Skeletal muscle tissue (tissue), 4 donors: ENCODE results near the gene CACNG4. TPM values are rescaled to one million over a fixed set of nuclear protein-coding genes. Genes with fewer than 3 reads are reported as not detected.
A peak's percentile ranks its signal among the peaks of the same experiment; 100 is the strongest.

ENCODE experiments used
- H3K27ac ChIP-seq: one replicate; pipeline ENCODE4 v1.7.0; 2013; ENCODE audit warnings: mild to moderate bottlenecking, low read depth, low read length, inconsistent platforms
- H3K27me3 ChIP-seq, 3 donors: one replicate each; pipeline ENCODE4 v1.7.0; 2013; ENCODE audit warnings: low read length in 3 of 3; ENCODE audit not compliant: control insufficient read depth in 3 of 3, insufficient read depth in 3 of 3
- H3K36me3 ChIP-seq, 3 donors: one replicate each; pipeline ENCODE4 v1.7.0; 2013; ENCODE audit warnings: low read length in 3 of 3; ENCODE audit not compliant: control insufficient read depth in 3 of 3, insufficient read depth in 3 of 3
- H3K4me1 ChIP-seq, 3 donors: one replicate each; pipeline ENCODE4 v1.7.0; 2013; ENCODE audit warnings: low read length in 3 of 3, mild to moderate bottlenecking in 3 of 3; ENCODE audit not compliant: control insufficient read depth in 3 of 3, insufficient read depth in 3 of 3
- H3K4me3 ChIP-seq, 3 donors: one replicate each; pipeline ENCODE4 v1.7.0; 2013; ENCODE audit warnings: low read length in 3 of 3
- H3K9ac ChIP-seq, 3 donors: one replicate each; pipeline ENCODE4 v1.7.0; 2013; ENCODE audit warnings: low read length in 3 of 3, mild to moderate bottlenecking in 3 of 3, moderate library complexity in 2 of 3, low read depth in 1 of 3
- H3K9me3 ChIP-seq, 3 donors: one replicate each; pipeline ENCODE4 v1.7.0; 2013; ENCODE audit warnings: low read length in 3 of 3; ENCODE audit not compliant: control insufficient read depth in 3 of 3
- total RNA-seq: library from RNA; depleted of rRNA; stranded (reverse); fragments of >200 nt; gene quantifications from one replicate; pipeline ENCODE4 v1.2.3, GENCODE V29; 2014
- donor health status: Osteomylitis.

CACNG4 gene
- total RNA-seq, 1 donor from 2014 or later: 1.6 TPM

DNA sequence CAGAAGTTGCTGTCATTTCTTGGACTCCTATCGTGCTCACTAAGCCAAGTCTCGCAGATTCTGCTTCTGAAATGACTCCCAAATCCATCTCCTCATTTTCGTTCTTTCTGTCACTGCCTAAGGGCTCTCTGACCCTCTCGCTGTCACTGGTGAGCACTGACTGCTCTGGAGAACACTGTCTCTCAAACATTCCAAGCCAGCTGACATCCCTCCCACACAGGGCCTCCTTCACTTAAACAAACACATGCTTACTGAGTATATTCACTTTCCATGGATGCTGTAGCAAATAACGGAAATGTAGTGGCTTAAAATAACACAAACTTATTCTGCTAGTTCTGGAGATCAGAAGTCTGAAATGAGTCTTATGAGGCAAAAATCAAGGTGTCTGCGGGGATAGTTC is 98.6 kb downstream of the CACNG4 start:
- Histone ChIP-seq H3K36me3 (peaks cover 0 to 6% (median 4%) of the 10 kb centered on the region in 3 donors), H3K27me3 (no peaks in the 10 kb centered on the region), H3K9ac (peak overlapping the region in 1 of 3 donors; percentile 43), H3K4me1 (peaks cover 2 to 9% (median 7%) of the 10 kb centered on the region in 3 donors), H3K27ac (no peak overlapping the region), H3K4me3 (no peak overlapping the region), H3K9me3 (no peaks in the 10 kb centered on the region)

DNA sequence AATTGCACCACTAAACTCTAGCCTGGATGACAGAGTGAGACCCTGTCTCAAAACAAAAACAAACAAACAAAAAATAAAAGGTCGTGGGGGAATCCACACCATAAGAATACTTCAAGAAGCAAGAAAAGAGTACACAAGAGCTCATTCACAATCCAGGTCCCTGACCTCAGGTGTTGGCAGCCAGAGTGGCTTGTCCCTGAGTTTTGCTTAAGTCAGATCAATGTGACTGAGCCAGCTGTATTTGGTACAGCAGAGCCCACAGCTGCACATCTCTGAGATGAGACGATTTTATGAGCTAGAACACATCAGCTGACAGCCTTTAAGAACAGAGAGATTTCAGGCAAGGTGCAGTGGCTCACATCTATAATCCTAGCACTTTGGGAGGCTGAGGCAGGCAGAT is 102.2 kb downstream of the CACNG4 start:
- Histone ChIP-seq H3K9ac (no peak overlapping the region), H3K27ac (no peak overlapping the region)

DNA sequence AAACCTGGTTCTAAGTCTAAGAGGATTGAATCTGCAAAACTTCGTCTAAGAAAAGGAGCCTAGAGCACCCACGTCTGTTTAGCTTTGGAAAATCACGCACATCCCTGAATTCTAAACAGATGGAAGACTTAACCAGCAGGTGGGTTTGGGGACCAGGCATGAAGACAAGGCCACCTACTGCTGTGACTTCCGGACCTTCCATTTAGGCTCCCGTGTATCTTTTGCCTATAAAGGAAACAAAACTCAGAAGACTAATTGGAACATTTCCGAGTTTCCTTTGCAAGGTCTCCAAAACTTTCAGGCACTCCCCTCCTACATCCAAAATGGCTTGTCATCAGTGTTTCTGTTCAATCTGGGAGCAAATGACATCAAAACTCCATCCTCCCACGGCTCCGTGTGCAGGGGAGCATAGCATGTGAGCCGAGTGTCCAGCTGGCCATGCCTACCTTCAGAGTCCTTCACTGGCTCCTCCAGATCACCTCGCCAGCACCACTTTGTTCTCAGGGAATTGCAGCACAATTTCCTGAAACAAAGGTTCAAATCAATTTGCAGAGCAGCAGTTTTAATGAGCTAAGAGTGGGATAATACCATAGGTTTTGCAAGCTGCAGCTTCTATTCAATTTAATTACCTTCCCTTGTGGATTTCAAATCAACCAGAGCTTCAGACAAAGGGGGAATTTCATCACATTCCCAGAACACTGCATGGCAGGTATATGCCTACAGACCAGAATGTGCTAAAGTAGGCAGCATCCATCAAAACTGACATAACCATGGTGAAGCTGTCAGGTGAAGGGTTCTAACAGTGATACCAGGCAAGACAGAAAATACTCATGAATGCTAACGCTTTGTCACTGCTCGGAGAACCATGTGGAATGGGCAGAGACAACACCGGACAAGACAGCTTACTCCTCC is 103.3 kb downstream of the CACNG4 start:
- Histone ChIP-seq H3K9me3 (no peaks in the 10 kb centered on the region), H3K27me3 (no peaks in the 10 kb centered on the region), H3K4me3 (no peak overlapping the region)

More for the DNA sequence above, 102.2 kb downstream of the CACNG4 start:
- peaks cover 0 to 6% (median 4%) of the 10 kb centered on the region in 3 donors for H3K36me3 ChIP-seq
- H3K4me3 ChIP-seq: no peak overlapping the region
- no peaks in the 10 kb centered on the region for H3K27me3 ChIP-seq
- no peaks in the 10 kb centered on the region for H3K9me3 ChIP-seq
- peaks cover 5 to 9% (median 8%) of the 10 kb centered on the region in 3 donors for H3K4me1 ChIP-seq

DNA sequence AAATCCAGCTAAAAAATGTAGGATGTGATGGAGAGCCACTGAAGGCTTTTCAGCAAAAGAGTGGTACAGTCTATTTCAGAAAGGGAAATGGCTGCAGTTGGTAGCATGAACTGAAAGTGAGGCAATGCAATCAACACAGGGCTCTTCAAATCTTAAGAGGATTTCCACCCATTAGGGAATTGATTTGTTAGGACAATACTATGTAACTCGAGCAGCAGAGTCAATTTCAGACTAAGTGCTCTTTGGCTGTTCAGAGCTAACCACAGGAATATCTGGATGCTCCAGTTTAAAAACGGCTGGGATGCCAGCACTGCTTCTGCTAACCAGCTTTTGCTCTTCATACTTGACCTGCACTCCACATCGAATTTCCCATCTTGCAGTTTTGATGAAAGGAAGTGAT is 104.5 kb downstream of the CACNG4 start:
- Histone ChIP-seq H3K27ac (no peak overlapping the region), H3K36me3 (peaks cover 0 to 5% (median 0%) of the 10 kb centered on the region in 3 donors), H3K9ac (no peak overlapping the region), H3K27me3 (no peaks in the 10 kb centered on the region), H3K4me3 (no peak overlapping the region), H3K4me1 (peaks cover 5 to 8% (median 6%) of the 10 kb centered on the region in 3 donors), H3K9me3 (no peaks in the 10 kb centered on the region)

More for the DNA sequence above, 103.3 kb downstream of the CACNG4 start:
- H3K36me3 ChIP-seq: peaks cover 0 to 11% (median 4%) of the 10 kb centered on the region in 3 donors
- H3K4me1 ChIP-seq: peaks cover 5 to 9% (median 8%) of the 10 kb centered on the region in 3 donors
- no peak overlapping the region for H3K9ac ChIP-seq
- no peak overlapping the region for H3K27ac ChIP-seq

DNA sequence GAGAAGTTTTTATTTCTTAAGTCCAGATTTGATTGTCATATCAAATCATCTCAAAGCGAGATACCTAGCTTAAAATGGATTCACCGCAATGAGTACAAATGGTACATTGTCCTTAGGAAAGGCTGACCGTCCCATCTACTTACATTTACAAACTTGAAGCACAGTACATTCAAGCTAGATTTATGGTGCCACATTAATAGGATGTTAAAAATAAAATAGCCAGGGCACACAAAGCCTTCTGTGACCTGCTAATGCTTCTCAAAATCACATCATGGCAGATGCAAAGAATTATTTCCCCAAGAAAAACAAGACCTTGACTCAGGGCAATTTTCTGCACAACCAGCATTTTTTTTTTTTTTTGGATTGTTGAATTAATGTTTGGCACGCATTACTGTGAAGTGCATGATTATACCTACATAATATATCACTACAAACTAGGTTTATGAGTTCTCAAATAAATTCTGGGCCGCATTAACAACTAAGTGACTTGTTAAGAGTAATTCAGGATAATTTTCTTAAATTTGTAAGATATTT is 105.2 kb downstream of the CACNG4 start:
- H3K4me3 ChIP-seq: no peak overlapping the region
- no peak overlapping the region for H3K9ac ChIP-seq
- no peaks in the 10 kb centered on the region for H3K9me3 ChIP-seq
- H3K27me3 ChIP-seq: no peaks in the 10 kb centered on the region
- peaks cover 5 to 8% (median 6%) of the 10 kb centered on the region in 3 donors for H3K4me1 ChIP-seq
- H3K36me3 ChIP-seq: peaks cover 0 to 5% (median 0%) of the 10 kb centered on the region in 3 donors
- H3K27ac ChIP-seq: no peak overlapping the region

DNA sequence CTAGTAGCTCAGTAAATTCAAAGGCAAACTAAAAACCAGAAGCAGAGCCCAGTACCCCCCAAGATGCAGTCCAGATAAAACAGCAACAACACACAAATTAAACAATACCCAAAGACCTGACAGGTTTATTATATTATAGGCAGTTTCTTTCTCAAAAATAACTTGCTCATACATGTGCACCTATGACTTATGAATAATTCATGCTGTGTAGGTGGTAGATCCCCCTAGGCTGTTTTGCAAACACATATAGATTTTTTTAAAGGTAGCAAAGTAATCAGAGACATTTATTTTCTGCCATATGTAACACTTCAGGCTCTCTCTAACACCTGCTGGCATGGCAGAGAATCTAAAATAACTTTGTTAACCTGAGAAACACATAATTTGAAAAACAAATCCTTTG is 107.1 kb downstream of the CACNG4 start:
- H3K4me3 ChIP-seq: no peak overlapping the region
- H3K9ac ChIP-seq: no peak overlapping the region
- H3K9me3 ChIP-seq: no peaks in the 10 kb centered on the region

DNA sequence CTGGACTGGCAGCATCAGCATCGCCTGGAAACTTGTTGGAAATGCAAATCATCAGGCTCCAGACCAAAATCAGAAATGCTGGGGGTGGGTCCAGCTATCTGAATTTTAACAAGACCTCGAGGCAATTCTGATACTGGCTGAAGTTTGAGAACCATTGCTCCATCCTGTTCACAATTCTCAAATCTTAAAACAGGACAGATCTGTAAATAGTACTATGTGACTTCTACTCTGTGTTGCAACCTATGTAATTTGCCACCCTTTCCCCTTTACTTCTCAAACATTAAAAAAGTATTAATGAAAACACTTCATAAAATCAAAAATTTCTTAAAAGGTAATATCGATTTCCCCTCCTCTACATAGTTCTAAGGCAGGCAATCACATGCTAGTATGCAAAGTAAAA is 108.4 kb downstream of the CACNG4 start:
- no peaks in the 10 kb centered on the region for H3K27me3 ChIP-seq
- H3K27ac ChIP-seq: no peak overlapping the region
- peaks cover 0 to 8% (median 3%) of the 10 kb centered on the region in 3 donors for H3K36me3 ChIP-seq
- H3K9ac ChIP-seq: no peak overlapping the region
- H3K4me3 ChIP-seq: no peak overlapping the region
- H3K9me3 ChIP-seq: no peaks in the 10 kb centered on the region
- peaks cover 5 to 15% (median 6%) of the 10 kb centered on the region in 3 donors for H3K4me1 ChIP-seq

More for the DNA sequence above, 107.1 kb downstream of the CACNG4 start:
- peaks cover 5 to 13% (median 6%) of the 10 kb centered on the region in 3 donors for H3K4me1 ChIP-seq
- peaks cover 0 to 8% (median 0%) of the 10 kb centered on the region in 3 donors for H3K36me3 ChIP-seq
- H3K27me3 ChIP-seq: no peaks in the 10 kb centered on the region
- no peak overlapping the region for H3K27ac ChIP-seq

DNA sequence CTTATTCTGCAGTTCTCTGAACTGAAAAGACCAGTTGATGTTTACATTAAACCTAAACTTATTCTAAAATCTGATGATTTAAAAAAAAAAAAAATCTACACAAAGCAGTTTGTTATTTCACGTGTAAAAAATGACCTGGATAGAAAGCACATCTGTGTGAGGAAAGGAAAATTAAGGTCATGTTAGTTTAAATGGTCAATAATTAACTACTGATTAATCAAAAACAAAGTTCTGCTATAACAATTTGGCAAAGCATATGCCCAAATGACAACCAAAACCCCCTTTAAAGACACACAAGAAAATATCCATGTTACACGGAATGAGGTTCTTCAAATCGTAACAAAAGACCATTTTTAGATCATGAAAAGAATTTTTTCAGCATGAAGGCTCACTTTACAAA is 110.3 kb downstream of the CACNG4 start:
- H3K9ac ChIP-seq: no peak overlapping the region
- no peak overlapping the region for H3K4me3 ChIP-seq
- peaks cover 4 to 13% (median 8%) of the 10 kb centered on the region in 3 donors for H3K36me3 ChIP-seq
- H3K27ac ChIP-seq: no peak overlapping the region
- H3K9me3 ChIP-seq: no peaks in the 10 kb centered on the region
- H3K4me1 ChIP-seq: peaks cover 0 to 8% (median 0%) of the 10 kb centered on the region in 3 donors
- no peaks in the 10 kb centered on the region for H3K27me3 ChIP-seq

DNA sequence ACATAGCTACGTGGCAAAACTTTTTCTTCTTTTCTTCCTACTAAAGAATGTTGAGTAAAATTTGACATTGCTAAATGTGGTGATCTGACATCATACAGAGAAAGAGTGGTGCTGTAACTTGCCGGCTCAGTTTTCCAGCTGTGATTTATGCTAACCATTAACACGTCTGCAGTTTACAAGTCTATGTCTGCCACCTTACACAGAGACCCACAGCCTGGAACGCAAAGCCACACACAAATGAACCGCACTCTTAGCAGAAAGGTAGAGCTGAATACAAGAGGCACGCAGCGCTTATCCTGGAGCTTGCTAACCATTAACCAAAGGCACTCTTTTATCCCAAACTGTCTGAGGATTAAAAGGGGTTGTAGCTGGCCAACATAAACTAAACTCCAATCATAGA is 111.8 kb downstream of the CACNG4 start:
- H3K36me3 ChIP-seq: peaks cover 4 to 14% (median 8%) of the 10 kb centered on the region in 3 donors
- H3K9me3 ChIP-seq: no peaks in the 10 kb centered on the region
- no peak overlapping the region for H3K27ac ChIP-seq
- no peak overlapping the region for H3K9ac ChIP-seq
- peaks cover 0 to 11% (median 5%) of the 10 kb centered on the region in 3 donors for H3K4me1 ChIP-seq
- H3K4me3 ChIP-seq: no peak overlapping the region
- H3K27me3 ChIP-seq: no peaks in the 10 kb centered on the region

DNA sequence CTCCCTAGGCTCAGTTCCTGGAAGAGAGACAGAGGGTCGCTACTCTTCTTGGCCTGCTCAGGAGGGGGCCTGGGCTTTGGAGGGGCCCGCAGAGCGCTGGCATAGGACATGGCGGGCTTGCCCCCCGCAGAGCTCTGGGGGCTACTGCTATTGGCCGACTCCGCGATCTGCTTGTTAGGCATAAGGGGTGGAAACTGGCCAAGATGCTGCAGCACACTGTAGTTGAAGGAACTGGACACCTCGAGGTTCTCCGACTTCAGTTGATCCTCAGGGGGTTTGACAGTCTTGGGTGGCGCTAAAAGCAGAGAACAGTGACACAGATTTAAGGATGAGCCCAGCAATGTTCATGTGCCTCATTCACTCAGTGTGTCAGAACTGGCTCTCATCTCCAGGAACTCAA is 113.8 kb downstream of the CACNG4 start:
- Histone ChIP-seq H3K27ac (no peak overlapping the region), H3K36me3 (peaks cover 4 to 11% (median 10%) of the 10 kb centered on the region in 3 donors), H3K27me3 (no peaks in the 10 kb centered on the region), H3K9ac (no peak overlapping the region), H3K4me1 (peaks cover 0 to 14% (median 5%) of the 10 kb centered on the region in 3 donors), H3K4me3 (no peak overlapping the region), H3K9me3 (no peaks in the 10 kb centered on the region)
